OCI-LY3 (cell line): ENCODE results near the gene LECT2.

ENCODE experiments used
- CTCF ChIP-seq: fragments of 200-600, 300-600 bp; sonication (generic); IDR thresholded peaks from 2 replicates; pipeline ENCODE4 v1.5.1; 2014; ENCODE audit warnings: antibody characterized with exemption, low read length, low read depth
- EZH2phosphoT487 ChIP-seq: fragments of 200-600 bp; shearing (Covaris generic); IDR thresholded peaks from 2 replicates; pipeline ENCODE4 v1.6.1; 2018; ENCODE audit warnings: antibody characterized with exemption, mixed run types, low read depth

GRCh38 chr5:135930949-135931295 is 23.9 kb downstream of the LECT2 start:
- TF ChIP-seq CTCF (no peak), EZH2phosphoT487 (no peak)
